ENCODE results near the gene MYRF.

GRCh38 chr11:61739966-61740365, 12.5 kb upstream of the MYRF start:
- TF ChIP-seq POLR2AphosphoS5 (IDR thresholded peaks at IDR 0.05; ENCODE audit: low read depth, low read length) (no peak), POLR2A (IDR thresholded peaks at IDR 0.05; ENCODE audit: low read depth, low read length) (no peak)
